Cardiac fibroblast (primary cell): ENCODE measurements around the gene ESRRG.

Experiments
- DNase-seq, 2 donors: peaks; one replicate each; pipeline versions ENCODE4 v3.0.0 to v3.0.0-alpha.2; 2010; ENCODE audit warnings: low read depth in 2 of 2
- H3K4me3 ChIP-seq, 2 donors: replicated peaks in 1 of 2; 1 replicate in 1 of 2; 2 replicates in 1 of 2; pipeline ENCODE4 v1.5.1; 2011; ENCODE audit warnings: low read depth in 2 of 2, low read length in 2 of 2, mild to moderate bottlenecking in 2 of 2, moderate library complexity in 1 of 2
- CTCF ChIP-seq: IDR thresholded peaks from one replicate; pipeline ENCODE4 v1.5.1; 2011; ENCODE audit warnings: low read depth, mild to moderate bottlenecking, low read length, inconsistent platforms

ESRRG gene

GRCh38 chr1:216750961-216751360 lies 27.7 kb upstream of the ESRRG start:
- TF ChIP-seq CTCF, result no peak
- DNase-seq, result no peak
- no peak overlapping the region for H3K4me3 ChIP-seq

- H3K4me3 ChIP-seq, result no peak overlapping the region
- TF ChIP-seq CTCF, result peak; percentile 65
- peak; percentile 66 to 71 for DNase-seq
Observed at GRCh38 chr1:216750031-216750627, 26.9 kb upstream of the ESRRG start.

- no peak overlapping the region for H3K4me3 ChIP-seq
- TF ChIP-seq CTCF, result no peak
- DNase-seq, result no peak
Observed at GRCh38 chr1:216749232-216749631, 26.0 kb upstream of the ESRRG start.

GRCh38 chr1:216742625-216743024 lies 19.4 kb upstream of the ESRRG start:
- peak; percentile 19 to 28 for DNase-seq
- H3K4me3 ChIP-seq, result no peak overlapping the region
- no peak for TF ChIP-seq CTCF

- TF ChIP-seq CTCF, result no peak
- no peak overlapping the region for H3K4me3 ChIP-seq
- DNase-seq, result no peak
Observed at GRCh38 chr1:216740331-216740730, 17.1 kb upstream of the ESRRG start.

GRCh38 chr1:216739793-216740192 lies 16.6 kb upstream of the ESRRG start:
- no peak for DNase-seq
- H3K4me3 ChIP-seq, result no peak overlapping the region
- TF ChIP-seq CTCF, result no peak

GRCh38 chr1:216732121-216732520 lies 8.9 kb upstream of the ESRRG start:
- H3K4me3 ChIP-seq, result no peak overlapping the region
- no peak for TF ChIP-seq CTCF
- no peak for DNase-seq
